K562 (cell line): ENCODE data around the gene ATXN7L1. TPM values are rescaled to one million over a fixed set of nuclear protein-coding genes. Genes with fewer than 3 reads are reported as not detected.
A peak's percentile ranks its signal among the peaks of the same experiment; 100 is the strongest.

Source experiments
- ATAC-seq: fragments of 200-7000 bp; cut with Tn5 transposase; 3 replicates; pipeline ENCODE4 v1.9.1; 2020; ENCODE audit warnings: moderate library complexity
- BruUV-seq: library from RNA; stranded (reverse); fragments of 400-500 nt; replicated peaks from 2 replicates; lab custom pipeline; 2021; lab: Mats Ljungman, UMichigan
- CTCF ChIA-PET: fragments of 300-600 bp; formaldehyde crosslinking; extraction: SDS; loops from one replicate; lab custom pipeline; 2021; ENCODE audit warnings: low intra/inter-chr PET ratio; lab: Yijun Ruan, JAX
- POLR2A ChIA-PET: fragments of 300-600, 350-650 bp; sonication (Branson Sonifier 250); formaldehyde crosslinking; extraction: SDS; loops from one replicate; lab custom pipeline; 2021; ENCODE audit warnings: antibody characterized with exemption, inconsistent platforms; lab: Yijun Ruan, JAX
- DNase-seq, 4 experiments: peaks; one replicate each; pipeline versions ENCODE4 v3.0.0 to v3.0.0-alpha.2; 2011 to 2018; ENCODE audit warnings: low spot score in 3 of 4, mixed read lengths in 3 of 4; ENCODE audit errors: extremely low read depth in 1 of 4
- FAIRE-seq: peaks from 2 replicates; lab custom pipeline; 2011; peaks lifted over from hg19 to GRCh38; lab: Jason Lieb, UNC
- H2AFZ ChIP-seq: 2 replicates; pipeline ENCODE4 v1.6.0; 2011; ENCODE audit warnings: low read depth, low read length, control low read depth, inconsistent platforms
- H3K27ac ChIP-seq: fragments of 200-600 bp; 3 replicates; pipeline ENCODE4 v1.8.0; 2011; ENCODE audit warnings: low read depth, mild to moderate bottlenecking, control low read depth, inconsistent platforms, low read length, moderate library complexity, mixed read lengths; ENCODE audit errors: extremely low read depth
- H3K27me3 ChIP-seq, 2 experiments: fragments of 300-600 bp in 1 of 2; 2 replicates in 1 of 2; 3 replicates in 1 of 2; pipeline versions ENCODE4 v1.6.0 to v1.8.0; 2011; ENCODE audit warnings: inconsistent platforms in 2 of 2, low read length in 2 of 2, mild to moderate bottlenecking in 1 of 2, mixed read lengths in 1 of 2, moderate library complexity in 1 of 2; ENCODE audit not compliant: control insufficient read depth in 2 of 2, insufficient read depth in 2 of 2
- H3K36me3 ChIP-seq: fragments of 300-600 bp; 3 replicates; pipeline ENCODE4 v1.8.0; 2011; ENCODE audit warnings: mild to moderate bottlenecking, low read length, inconsistent platforms; ENCODE audit not compliant: control insufficient read depth, insufficient read depth
- H3K4me1 ChIP-seq, 2 experiments: fragments of 200-600 bp in 1 of 2; replicated peaks in 1 of 2; 2 replicates in 1 of 2; 3 replicates in 1 of 2; pipeline versions ENCODE4 v1.5.1 to v1.8.0; 2011; ENCODE audit warnings: inconsistent platforms in 2 of 2, low read length in 2 of 2, mild to moderate bottlenecking in 1 of 2, mixed read lengths in 1 of 2, moderate library complexity in 1 of 2; ENCODE audit not compliant: control insufficient read depth in 2 of 2, insufficient read depth in 2 of 2
- H3K4me2 ChIP-seq: 2 replicates; pipeline ENCODE4 v1.6.1; 2011; ENCODE audit warnings: low read length, control low read depth, inconsistent platforms, mixed read lengths; ENCODE audit not compliant: insufficient read depth
- H3K4me3 ChIP-seq: fragments of 200-600 bp; sonication (generic), shearing (Covaris generic); 2 replicates; pipeline ENCODE4 v1.5.1; 2016; ENCODE audit warnings: control low read depth, inconsistent platforms
- H3K79me2 ChIP-seq: fragments of 200-600 bp; 3 replicates; pipeline ENCODE4 v1.8.0; 2011; ENCODE audit warnings: low read length, inconsistent platforms; ENCODE audit not compliant: control insufficient read depth, insufficient read depth
- H3K9ac ChIP-seq, 2 experiments: 2 replicates each; pipeline versions ENCODE4 v1.6.0 to v1.6.1; 2011; ENCODE audit warnings: low read depth in 2 of 2, low read length in 2 of 2, control low read depth in 1 of 2, inconsistent platforms in 1 of 2, mild to moderate bottlenecking in 1 of 2, mixed read lengths in 1 of 2; ENCODE audit not compliant: insufficient read depth in 1 of 2
- H3K9me1 ChIP-seq: one replicate; pipeline ENCODE4 v1.6.0; 2011; ENCODE audit warnings: inconsistent platforms, mild to moderate bottlenecking, low read length, moderate library complexity; ENCODE audit not compliant: control insufficient read depth, insufficient read depth
- H3K9me3 ChIP-seq: replicated peaks from 2 replicates; pipeline ENCODE4 v1.5.1; 2011; ENCODE audit warnings: low read depth, low read length, inconsistent platforms; ENCODE audit not compliant: control insufficient read depth, insufficient read depth
- H4K20me1 ChIP-seq: replicated peaks from 2 replicates; pipeline ENCODE4 v1.6.1; 2011; ENCODE audit warnings: low read length, inconsistent platforms, mixed read lengths; ENCODE audit not compliant: control insufficient read depth, insufficient read depth
- ATF1 ChIP-seq, 2 experiments: fragments of 450-650 bp in 1 of 2; IDR thresholded peaks; 2 replicates each; pipeline ENCODE4 v1.6.1; 2016; ENCODE audit warnings: missing compliant biosample characterization in 1 of 2, missing genetic modification characterization in 1 of 2
- FOSL1 ChIP-seq: fragments of 200-800 bp; sonication (Bioruptor generic); conservative IDR thresholded peaks from 2 replicates; pipeline ENCODE4 v1.6.1; 2016; ENCODE audit warnings: missing genetic modification characterization, missing compliant biosample characterization
- GTF2A2 ChIP-seq: IDR thresholded peaks from 2 replicates; pipeline ENCODE4 v1.6.1; 2016; ENCODE audit warnings: mild to moderate bottlenecking, missing genetic modification characterization, missing compliant biosample characterization
- JUND ChIP-seq, 2 experiments: IDR thresholded peaks; 2 replicates in 1 of 2; 3 replicates in 1 of 2; pipeline ENCODE4 v1.6.1; 2011; ENCODE audit warnings: borderline replicate concordance in 2 of 2, low read depth in 2 of 2, low read length in 2 of 2, improper control_type of control experiment in 1 of 2, missing biosample characterization in 1 of 2, missing genetic modification characterization in 1 of 2, missing genetic modification reagents in 1 of 2
- MEIS2 ChIP-seq: fragments of 450-650 bp; IDR thresholded peaks from 2 replicates; pipeline ENCODE4 v1.6.1; 2014; ENCODE audit warnings: mild to moderate bottlenecking; ENCODE audit not compliant: partially characterized antibody
- NCOR1 ChIP-seq: fragments of 450-650 bp; IDR thresholded peaks from 2 replicates; pipeline ENCODE4 v1.6.1; 2016; ENCODE audit warnings: mild to moderate bottlenecking, moderate library complexity
- SPI1 ChIP-seq: IDR thresholded peaks from 2 replicates; pipeline ENCODE4 v1.6.1; 2011; ENCODE audit warnings: low read depth, low read length, control low read depth, borderline replicate concordance
- ZNF133 ChIP-seq: fragments of 250-450 bp; sonication (Bioruptor Pico); IDR thresholded peaks from 2 replicates; pipeline ENCODE4 v1.4.0; 2020; ENCODE audit warnings: mild to moderate bottlenecking
- WGBS: fragments of 100-300 bp; shearing (Covaris generic); methylation state at CpG from one replicate; pipeline ENCODE4 v1.1.6; 2016; ENCODE audit warnings: low coverage, mixed read lengths; ENCODE audit not compliant: insufficient coverage; ENCODE audit errors: missing lambda C conversion rate; 5-methylcytosine and 5-hydroxymethylcytosine counted together
- in situ Hi-C: fragments of 300-500 bp; cut with MboI; formaldehyde crosslinking; loops from 4 replicates; pipeline ENCODE4 v1.15.0; 2018; ENCODE audit warnings: inconsistent platforms, mixed read lengths
- intact Hi-C: fragments of 100-400 bp; cut with micrococcal nuclease; formaldehyde crosslinking; loops from 2 replicates; pipeline ENCODE4 v1.14.2; 2022
- polyA plus RNA-seq, 8 experiments: library from polyadenylated mRNA; depleted of rRNA in 4 of 8; stranded (reverse) in 5 of 8; unstranded in 3 of 8; fragments of >200 nt; fragmentation: Nextera tagmentation in 2 of 8; fragmentation: Illumina TruSeq in 1 of 8; extraction: Ambion mirVana in 2 of 8; extraction: Trizol in 1 of 8; gene quantifications; 2 replicates each; pipeline versions ENCODE4 v1.2.1 to v1.2.3, GENCODE V29; 2011 to 2014; ENCODE audit warnings: inconsistent platforms in 1 of 8, missing spikeins in 1 of 8
- total RNA-seq, 7 experiments: library from RNA; depleted of rRNA in 6 of 7; stranded (reverse); fragments of >200 nt in 6 of 7; fragmentation: Illumina TruSeq in 2 of 7; extraction: Trizol in 2 of 7; gene quantifications; 2 replicates each; pipeline versions ENCODE4 v1.2.1 to v1.2.3, GENCODE V29; 2011 to 2021; ENCODE audit warnings: low replicate concordance in 1 of 7
- TF ChIP-seq, protein P1 (sequence below): sonication (generic); formaldehyde crosslinking; IDR thresholded peaks from 2 replicates; pipeline ENCODE4 v1.8.0; 2023; ENCODE audit warnings: missing genetic modification reagents, mild to moderate bottlenecking, borderline replicate concordance
- TF ChIP-seq, protein P2 (sequence below): sonication (generic); formaldehyde crosslinking; IDR thresholded peaks from 2 replicates; pipeline ENCODE4 v1.8.0; 2022; ENCODE audit warnings: mild to moderate bottlenecking, missing genetic modification reagents

ATXN7L1 gene
- total and polyA plus RNA-seq, 9 of the 15 experiments (the other 6 are each of a cell fraction or from before 2014, with no cell fraction given) = 6.6 to 13.7 (median 10.7) TPM

DNA sequence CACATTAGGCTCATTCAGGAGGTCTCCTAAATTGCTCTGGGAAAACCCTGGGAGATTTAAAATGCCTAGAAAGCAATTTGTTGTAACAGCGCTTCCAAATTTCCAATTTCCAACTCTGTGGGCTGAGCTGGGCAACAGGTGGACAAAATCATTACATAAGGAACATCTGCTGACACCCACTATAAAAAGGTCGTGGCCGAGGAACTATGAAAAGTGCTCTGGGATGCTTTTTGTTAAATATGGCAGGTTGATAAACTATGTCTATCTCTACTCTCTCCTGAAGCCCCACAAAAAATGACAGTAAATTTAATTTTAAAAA is 45.1 kb downstream of the ATXN7L1 start (continued):
- TF ChIP-seq, protein P1, sequence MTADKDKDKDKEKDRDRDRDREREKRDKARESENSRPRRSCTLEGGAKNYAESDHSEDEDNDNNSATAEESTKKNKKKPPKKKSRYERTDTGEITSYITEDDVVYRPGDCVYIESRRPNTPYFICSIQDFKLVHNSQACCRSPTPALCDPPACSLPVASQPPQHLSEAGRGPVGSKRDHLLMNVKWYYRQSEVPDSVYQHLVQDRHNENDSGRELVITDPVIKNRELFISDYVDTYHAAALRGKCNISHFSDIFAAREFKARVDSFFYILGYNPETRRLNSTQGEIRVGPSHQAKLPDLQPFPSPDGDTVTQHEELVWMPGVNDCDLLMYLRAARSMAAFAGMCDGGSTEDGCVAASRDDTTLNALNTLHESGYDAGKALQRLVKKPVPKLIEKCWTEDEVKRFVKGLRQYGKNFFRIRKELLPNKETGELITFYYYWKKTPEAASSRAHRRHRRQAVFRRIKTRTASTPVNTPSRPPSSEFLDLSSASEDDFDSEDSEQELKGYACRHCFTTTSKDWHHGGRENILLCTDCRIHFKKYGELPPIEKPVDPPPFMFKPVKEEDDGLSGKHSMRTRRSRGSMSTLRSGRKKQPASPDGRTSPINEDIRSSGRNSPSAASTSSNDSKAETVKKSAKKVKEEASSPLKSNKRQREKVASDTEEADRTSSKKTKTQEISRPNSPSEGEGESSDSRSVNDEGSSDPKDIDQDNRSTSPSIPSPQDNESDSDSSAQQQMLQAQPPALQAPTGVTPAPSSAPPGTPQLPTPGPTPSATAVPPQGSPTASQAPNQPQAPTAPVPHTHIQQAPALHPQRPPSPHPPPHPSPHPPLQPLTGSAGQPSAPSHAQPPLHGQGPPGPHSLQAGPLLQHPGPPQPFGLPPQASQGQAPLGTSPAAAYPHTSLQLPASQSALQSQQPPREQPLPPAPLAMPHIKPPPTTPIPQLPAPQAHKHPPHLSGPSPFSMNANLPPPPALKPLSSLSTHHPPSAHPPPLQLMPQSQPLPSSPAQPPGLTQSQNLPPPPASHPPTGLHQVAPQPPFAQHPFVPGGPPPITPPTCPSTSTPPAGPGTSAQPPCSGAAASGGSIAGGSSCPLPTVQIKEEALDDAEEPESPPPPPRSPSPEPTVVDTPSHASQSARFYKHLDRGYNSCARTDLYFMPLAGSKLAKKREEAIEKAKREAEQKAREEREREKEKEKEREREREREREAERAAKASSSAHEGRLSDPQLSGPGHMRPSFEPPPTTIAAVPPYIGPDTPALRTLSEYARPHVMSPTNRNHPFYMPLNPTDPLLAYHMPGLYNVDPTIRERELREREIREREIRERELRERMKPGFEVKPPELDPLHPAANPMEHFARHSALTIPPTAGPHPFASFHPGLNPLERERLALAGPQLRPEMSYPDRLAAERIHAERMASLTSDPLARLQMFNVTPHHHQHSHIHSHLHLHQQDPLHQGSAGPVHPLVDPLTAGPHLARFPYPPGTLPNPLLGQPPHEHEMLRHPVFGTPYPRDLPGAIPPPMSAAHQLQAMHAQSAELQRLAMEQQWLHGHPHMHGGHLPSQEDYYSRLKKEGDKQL = no peak

DNA sequence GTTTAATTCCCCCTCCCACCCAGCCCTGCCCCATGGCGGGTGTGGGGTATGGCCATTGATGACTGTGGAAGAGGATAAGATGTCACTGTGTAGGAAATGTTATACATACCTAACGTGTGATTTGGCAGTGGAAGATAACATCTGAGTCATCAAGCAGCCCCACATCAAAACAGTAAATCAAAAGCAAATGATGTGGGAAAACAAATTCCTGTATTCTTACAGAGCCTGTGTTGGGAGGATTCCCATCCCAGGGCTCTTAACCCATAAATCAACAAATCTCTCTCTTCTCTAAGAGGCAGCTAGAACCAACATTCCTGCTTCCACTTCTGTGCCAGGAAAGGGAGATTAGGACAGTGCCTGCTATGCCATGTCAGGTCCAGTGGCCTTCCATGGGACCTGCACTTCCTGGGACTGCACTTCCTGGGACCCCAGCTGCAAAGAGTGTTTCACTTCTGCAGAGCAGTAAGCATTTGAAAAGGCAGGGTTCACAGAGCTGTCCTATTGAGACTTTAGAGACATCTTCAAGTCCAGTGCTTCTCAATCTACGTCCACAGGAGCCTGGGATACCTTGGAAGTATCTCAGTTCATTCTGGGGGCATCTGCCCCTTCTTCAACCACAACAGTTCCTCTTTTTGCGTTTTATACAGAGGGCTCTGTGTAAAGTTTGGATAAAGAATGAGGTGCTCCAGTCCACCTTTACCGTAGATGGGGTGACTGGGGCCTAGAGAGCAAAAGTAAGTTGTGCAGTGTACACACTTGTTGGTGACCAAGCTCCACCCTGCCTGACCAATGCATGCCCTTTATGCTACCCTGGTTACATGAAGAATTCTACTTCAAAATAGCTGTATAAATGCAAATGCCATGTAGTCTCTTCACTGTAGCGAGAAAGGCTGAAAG is 45.7 kb downstream of the ATXN7L1 start:
- in situ Hi-C loops = no loop called here
- H3K9me3 ChIP-seq = no peaks in the 10 kb centered on the region
- H3K4me1 ChIP-seq = no peaks in the 10 kb centered on the region
- intact Hi-C loops = no loop called here
- 14% methylated on average over 6 of the region's 6 CpGs for WGBS
- no TSS peak for BruUV-seq
- no peak overlapping the region for H3K27ac ChIP-seq
- no peak for DNase-seq
- no peaks in the 10 kb centered on the region for H3K9me1 ChIP-seq
- no peak for TF ChIP-seq ATF1 (CRISPR knock-in tag; IDR thresholded peaks at IDR 0.05)
- no peak for TF ChIP-seq ATF1 (tag; IDR thresholded peaks at IDR 0.05)
- TF ChIP-seq MEIS2 = peak; percentile 29
- no peak for TF ChIP-seq ZNF133
- TF ChIP-seq, protein P2, sequence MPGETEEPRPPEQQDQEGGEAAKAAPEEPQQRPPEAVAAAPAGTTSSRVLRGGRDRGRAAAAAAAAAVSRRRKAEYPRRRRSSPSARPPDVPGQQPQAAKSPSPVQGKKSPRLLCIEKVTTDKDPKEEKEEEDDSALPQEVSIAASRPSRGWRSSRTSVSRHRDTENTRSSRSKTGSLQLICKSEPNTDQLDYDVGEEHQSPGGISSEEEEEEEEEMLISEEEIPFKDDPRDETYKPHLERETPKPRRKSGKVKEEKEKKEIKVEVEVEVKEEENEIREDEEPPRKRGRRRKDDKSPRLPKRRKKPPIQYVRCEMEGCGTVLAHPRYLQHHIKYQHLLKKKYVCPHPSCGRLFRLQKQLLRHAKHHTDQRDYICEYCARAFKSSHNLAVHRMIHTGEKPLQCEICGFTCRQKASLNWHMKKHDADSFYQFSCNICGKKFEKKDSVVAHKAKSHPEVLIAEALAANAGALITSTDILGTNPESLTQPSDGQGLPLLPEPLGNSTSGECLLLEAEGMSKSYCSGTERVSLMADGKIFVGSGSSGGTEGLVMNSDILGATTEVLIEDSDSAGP (CRISPR knock-in tag) = no peak
- no peak for TF ChIP-seq NCOR1
- 0 out of 2 replicates have a peak, but pooled peaks have one; percentile 17 for TF ChIP-seq JUND (IDR thresholded peaks at IDR 0.05; ENCODE audit: borderline replicate concordance, low read depth, low read length)
- TF ChIP-seq JUND (tag; IDR thresholded peaks at IDR 0.05; ENCODE audit: borderline replicate concordance, low read depth, low read length) = no peak
- no peak for TF ChIP-seq GTF2A2
- peak; percentile 63 for TF ChIP-seq SPI1
- peak; percentile 89 for TF ChIP-seq FOSL1
- CTCF ChIA-PET = no interaction called here
- H3K9ac ChIP-seq = no peak overlapping the region
- ATAC-seq = no peak
- H3K4me2 ChIP-seq = no peak overlapping the region
- no peaks in the 10 kb centered on the region for H3K36me3 ChIP-seq
- no peak for FAIRE-seq
- peaks cover 12% of the 10 kb centered on the region; the same call in 1 of the 2 replicates for H4K20me1 ChIP-seq
- H3K27me3 ChIP-seq = peaks cover 10 to 17% of the 10 kb centered on the region in 2 experiments; a peak in 4 of 5 replicates
- POLR2A ChIA-PET = interaction anchor here (0.6 to 2.1 kb wide), 5 partner anchors 8 to 141 kb away, joined by 3 to 5 read pairs (median 4); no protein-coding TSS in a partner anchor
- no peaks in the 10 kb centered on the region for H3K79me2 ChIP-seq
- H2AFZ ChIP-seq = no peak overlapping the region
- H3K4me3 ChIP-seq = no peak overlapping the region
